Mesendoderm (in vitro differentiated cells): ENCODE results near the gene COL19A1.

Experiments used
- DNase-seq: peaks from one replicate; pipeline ENCODE4 v3.0.0; 2013
- H2AK5ac ChIP-seq: 2 replicates; pipeline ENCODE4 v1.6.1; 2013; ENCODE audit warnings: low read length, inconsistent platforms
- H2BK120ac ChIP-seq: 2 replicates; pipeline ENCODE4 v1.6.1; 2013; ENCODE audit warnings: low read depth, mild to moderate bottlenecking, low read length, moderate library complexity, mixed read lengths
- H2BK15ac ChIP-seq: replicated peaks from 2 replicates; pipeline ENCODE4 v1.6.1; 2013; ENCODE audit warnings: low read depth, mild to moderate bottlenecking, moderate library complexity
- H2BK5ac ChIP-seq: 2 replicates; pipeline ENCODE4 v1.6.1; 2013; ENCODE audit warnings: low read length, inconsistent platforms
- H3K18ac ChIP-seq: 2 replicates; pipeline ENCODE4 v1.6.1; 2013; ENCODE audit warnings: mild to moderate bottlenecking, low read length, mixed read lengths
- H3K23ac ChIP-seq: one replicate; pipeline ENCODE4 v1.6.1; 2013; ENCODE audit warnings: low read length
- H3K27ac ChIP-seq: 2 replicates; pipeline ENCODE4 v1.5.1; 2013; ENCODE audit warnings: low read depth, mild to moderate bottlenecking, inconsistent platforms, low read length, moderate library complexity
- H3K27me3 ChIP-seq: 2 replicates; pipeline ENCODE4 v1.6.1; 2013; ENCODE audit warnings: low read length, control low read depth, mild to moderate bottlenecking, inconsistent platforms; ENCODE audit not compliant: insufficient read depth, poor library complexity
- H3K36me3 ChIP-seq: 2 replicates; pipeline ENCODE4 v1.6.1; 2013; ENCODE audit warnings: low read length, inconsistent platforms; ENCODE audit not compliant: control insufficient read depth, insufficient read depth
- H3K4ac ChIP-seq: one replicate; pipeline ENCODE4 v1.6.1; 2013; ENCODE audit warnings: low read depth, mild to moderate bottlenecking, low read length, moderate library complexity
- H3K4me1 ChIP-seq: 2 replicates; pipeline ENCODE4 v1.6.1; 2013; ENCODE audit warnings: low read depth, low read length, inconsistent platforms; ENCODE audit not compliant: control insufficient read depth
- H3K4me2 ChIP-seq: 2 replicates; pipeline ENCODE4 v1.6.1; 2013; ENCODE audit warnings: low read length
- H3K4me3 ChIP-seq: 2 replicates; pipeline ENCODE4 v1.5.1; 2013; ENCODE audit warnings: mild to moderate bottlenecking, low read length
- H3K56ac ChIP-seq: one replicate; pipeline ENCODE4 v1.6.1; 2013; ENCODE audit warnings: low read length
- H3K79me1 ChIP-seq: 2 replicates; pipeline ENCODE4 v1.6.1; 2013; ENCODE audit warnings: low read length, inconsistent platforms
- H3K79me2 ChIP-seq: 2 replicates; pipeline ENCODE4 v1.6.1; 2013; ENCODE audit warnings: mild to moderate bottlenecking, low read length; ENCODE audit not compliant: control insufficient read depth, insufficient read depth
- H3K9ac ChIP-seq: 2 replicates; pipeline ENCODE4 v1.6.1; 2013; ENCODE audit warnings: low read length, inconsistent platforms
- H4K5ac ChIP-seq: one replicate; pipeline ENCODE4 v1.6.1; 2013; ENCODE audit warnings: low read length
- H4K8ac ChIP-seq: one replicate; pipeline ENCODE4 v1.6.1; 2013; ENCODE audit warnings: low read depth, mild to moderate bottlenecking, control low read depth, low read length, moderate library complexity
- WGBS: extraction: QIAGEN DNeasy Blood & Tissue Kit; methylation state at CpG from one replicate; pipeline ENCODE4 v1.1.7; 2013; ENCODE audit warnings: low lambda C conversion rate, missing lambda C conversion rate; ENCODE audit not compliant: insufficient coverage; ENCODE audit errors: extremely low coverage; 5-methylcytosine and 5-hydroxymethylcytosine counted together

The COL19A1 gene

DNA sequence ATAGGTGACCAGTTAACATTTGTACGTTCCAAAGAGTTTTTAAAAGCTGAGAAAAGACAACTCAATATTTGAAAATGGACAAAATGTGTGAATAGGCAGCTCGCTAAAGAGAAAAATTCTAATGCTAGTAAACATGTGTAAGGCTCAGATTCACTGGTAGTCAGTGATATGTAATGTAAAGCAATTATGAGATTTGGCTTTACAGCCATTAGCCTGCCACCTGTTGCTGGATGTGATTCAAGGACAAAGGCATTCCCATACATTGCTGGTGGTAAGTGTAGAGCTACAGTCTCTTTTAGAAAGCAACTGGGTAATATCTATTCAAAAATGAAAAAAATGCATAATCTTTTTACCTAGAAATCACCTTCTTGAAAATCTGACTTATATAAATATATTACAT is 114.3 kb downstream of the COL19A1 start:
- H3K36me3 ChIP-seq = no peaks in the 10 kb centered on the region
- DNase-seq = no peak

DNA sequence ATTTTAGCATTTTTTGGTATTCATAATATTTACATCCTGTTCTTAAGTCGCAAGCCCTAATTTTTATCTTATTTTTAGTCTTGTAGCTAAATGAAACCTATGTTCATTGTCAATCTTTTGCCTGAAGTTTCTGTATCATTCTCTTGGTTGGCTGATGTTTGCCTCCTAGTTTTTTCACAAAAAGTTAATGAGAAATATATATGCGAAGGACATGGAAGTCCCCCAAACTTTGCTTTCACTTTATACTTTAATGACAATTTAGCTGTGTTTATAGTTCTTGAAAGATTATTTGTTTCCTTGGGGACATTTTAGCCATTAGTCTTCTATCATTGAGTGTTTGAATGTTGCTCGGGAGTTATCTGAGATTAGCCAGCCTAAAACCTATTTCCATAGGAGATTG is 118.2 kb downstream of the COL19A1 start:
- Histone ChIP-seq H3K79me2 (no peaks in the 10 kb centered on the region), H4K8ac (no peak overlapping the region), H3K9ac (no peak overlapping the region), H3K27me3 (no peaks in the 10 kb centered on the region), H3K23ac (no peak overlapping the region), H3K27ac (no peak overlapping the region), H3K18ac (no peak overlapping the region), H3K79me1 (no peaks in the 10 kb centered on the region), H4K5ac (no peak overlapping the region), H3K56ac (no peak overlapping the region), H2BK120ac (no peak overlapping the region), H3K4me2 (no peak overlapping the region), H3K4me3 (no peak overlapping the region), H3K36me3 (no peaks in the 10 kb centered on the region), H2AK5ac (no peak overlapping the region), H2BK5ac (no peak overlapping the region), H2BK15ac (no peak overlapping the region), H3K4ac (no peak overlapping the region), H3K4me1 (no peaks in the 10 kb centered on the region)
- WGBS = no CpG with 5 or more reads among the region's 3 CpGs
- DNase-seq = no peak

More for the DNA sequence above, 114.3 kb downstream of the COL19A1 start:
- no peak overlapping the region for H3K4me2 ChIP-seq
- no peaks in the 10 kb centered on the region for H3K79me2 ChIP-seq
- no peak overlapping the region for H3K27ac ChIP-seq
- H2AK5ac ChIP-seq = no peak overlapping the region
- H3K27me3 ChIP-seq = no peaks in the 10 kb centered on the region
- no peak overlapping the region for H3K4ac ChIP-seq
- H3K4me3 ChIP-seq = no peak overlapping the region
- H3K9ac ChIP-seq = no peak overlapping the region
- no peak overlapping the region for H4K5ac ChIP-seq
- H2BK120ac ChIP-seq = no peak overlapping the region
- H2BK15ac ChIP-seq = no peak overlapping the region
- no peaks in the 10 kb centered on the region for H3K4me1 ChIP-seq
- H4K8ac ChIP-seq = no peak overlapping the region
- no peak overlapping the region for H2BK5ac ChIP-seq
- no peaks in the 10 kb centered on the region for H3K79me1 ChIP-seq
- WGBS = no CpG with 5 or more reads among the region's 2 CpGs
- H3K56ac ChIP-seq = no peak overlapping the region
- no peak overlapping the region for H3K18ac ChIP-seq
- no peak overlapping the region for H3K23ac ChIP-seq

DNA sequence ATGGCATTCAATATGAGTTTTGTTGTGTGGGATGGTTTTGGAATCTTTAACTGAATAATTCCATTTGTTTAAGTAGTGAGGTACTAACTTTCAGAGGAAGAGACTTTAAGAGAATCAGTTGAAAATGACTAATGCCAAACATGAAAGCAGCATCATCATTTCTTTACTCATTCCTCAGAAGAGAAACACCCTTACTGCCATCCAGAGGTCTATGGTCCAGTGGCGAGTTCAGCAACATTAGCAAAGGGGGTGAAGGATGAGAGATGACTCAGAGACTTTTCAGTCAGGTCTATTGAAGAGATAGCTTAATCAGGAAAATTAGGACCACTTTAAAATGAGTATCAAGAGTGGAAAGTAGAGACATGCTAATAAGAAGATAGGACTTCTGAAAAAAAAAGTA is 118.8 kb downstream of the COL19A1 start:
- H2BK15ac ChIP-seq = no peak overlapping the region
- no peak for DNase-seq
- no peak overlapping the region for H3K27ac ChIP-seq
- no peaks in the 10 kb centered on the region for H3K79me1 ChIP-seq
- no peak overlapping the region for H3K18ac ChIP-seq
- H3K4me3 ChIP-seq = no peak overlapping the region
- H3K9ac ChIP-seq = no peak overlapping the region
- no CpG with 5 or more reads among the region's 1 CpG for WGBS
- H3K4me1 ChIP-seq = no peaks in the 10 kb centered on the region
- H3K27me3 ChIP-seq = no peaks in the 10 kb centered on the region
- no peak overlapping the region for H2BK120ac ChIP-seq
- no peak overlapping the region for H3K4ac ChIP-seq
- H4K5ac ChIP-seq = no peak overlapping the region
- no peak overlapping the region for H3K4me2 ChIP-seq
- H3K36me3 ChIP-seq = no peaks in the 10 kb centered on the region
- H2BK5ac ChIP-seq = no peak overlapping the region
- H3K23ac ChIP-seq = no peak overlapping the region
- no peak overlapping the region for H3K56ac ChIP-seq
- H2AK5ac ChIP-seq = no peak overlapping the region
- no peak overlapping the region for H4K8ac ChIP-seq
- no peaks in the 10 kb centered on the region for H3K79me2 ChIP-seq

DNA sequence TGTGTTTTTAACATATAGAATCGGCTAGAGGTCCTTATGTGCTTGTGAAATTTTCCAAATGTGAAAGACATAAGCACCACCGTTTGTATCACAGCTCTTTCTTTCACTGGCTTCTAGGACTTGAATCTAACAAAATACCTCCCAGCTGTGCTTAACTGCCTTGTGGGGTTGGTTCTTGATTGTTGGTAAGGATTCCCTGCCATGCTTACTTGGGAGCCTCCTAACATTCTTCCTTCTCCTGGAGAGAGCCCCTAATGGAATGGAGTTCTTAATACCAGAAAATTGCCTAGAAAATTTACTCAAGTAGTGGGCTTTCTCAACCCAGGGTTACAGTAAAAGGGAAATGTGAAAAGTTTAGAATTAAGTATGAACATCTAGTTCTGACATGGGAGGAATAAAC is 121.2 kb downstream of the COL19A1 start:
- no peak overlapping the region for H3K18ac ChIP-seq
- no peaks in the 10 kb centered on the region for H3K79me1 ChIP-seq
- H2BK120ac ChIP-seq = no peak overlapping the region
- no peak overlapping the region for H4K8ac ChIP-seq
- no peak overlapping the region for H3K23ac ChIP-seq
- no CpG with 5 or more reads among the region's 2 CpGs for WGBS
- no peak overlapping the region for H3K4me2 ChIP-seq
- H3K56ac ChIP-seq = no peak overlapping the region
- no peak overlapping the region for H3K4me3 ChIP-seq
- H3K4me1 ChIP-seq = no peaks in the 10 kb centered on the region
- no peak overlapping the region for H2BK15ac ChIP-seq
- no peaks in the 10 kb centered on the region for H3K36me3 ChIP-seq
- H3K4ac ChIP-seq = no peak overlapping the region
- no peak overlapping the region for H3K9ac ChIP-seq
- no peak overlapping the region for H2BK5ac ChIP-seq
- no peaks in the 10 kb centered on the region for H3K27me3 ChIP-seq
- peak; percentile 11 for DNase-seq
- H4K5ac ChIP-seq = no peak overlapping the region
- H3K79me2 ChIP-seq = no peaks in the 10 kb centered on the region
- H3K27ac ChIP-seq = no peak overlapping the region
- H2AK5ac ChIP-seq = no peak overlapping the region

DNA sequence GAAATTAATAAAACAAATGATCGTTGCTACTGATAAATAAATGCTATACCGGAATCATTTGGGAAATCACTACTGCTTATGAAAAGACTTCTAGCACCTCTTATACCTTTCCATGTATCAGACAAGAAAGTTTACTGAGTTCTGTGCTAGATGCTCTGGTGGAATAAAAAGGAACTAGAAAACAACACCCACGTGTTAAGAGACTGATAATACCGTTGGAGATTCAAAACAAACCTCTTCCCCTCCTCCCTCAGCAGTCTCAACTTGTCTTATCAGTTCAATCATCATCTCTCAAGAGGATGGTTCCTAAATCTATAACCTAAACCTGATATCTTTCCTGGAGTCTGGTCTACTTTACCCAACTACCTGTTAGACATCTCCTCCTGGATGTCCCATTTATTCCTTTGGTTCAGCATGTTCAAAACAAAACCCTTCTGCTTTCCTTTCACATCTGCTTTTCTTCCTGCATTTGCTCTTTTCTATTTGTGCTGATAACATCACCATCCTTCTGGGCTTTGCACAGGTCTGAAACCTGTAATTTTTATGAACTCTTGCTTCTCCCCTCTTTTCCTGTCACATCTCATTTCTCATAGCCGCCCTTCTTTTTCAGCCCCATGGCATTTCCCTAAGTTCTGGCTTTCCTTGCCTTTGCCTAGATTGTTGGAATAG is 122.2 kb downstream of the COL19A1 start:
- Histone ChIP-seq H3K18ac (no peak overlapping the region), H3K9ac (no peak overlapping the region), H3K27me3 (no peaks in the 10 kb centered on the region), H4K5ac (no peak overlapping the region), H3K23ac (no peak overlapping the region), H4K8ac (no peak overlapping the region), H3K4me3 (no peak overlapping the region), H2AK5ac (no peak overlapping the region), H3K27ac (no peak overlapping the region), H3K79me1 (no peaks in the 10 kb centered on the region), H3K36me3 (no peaks in the 10 kb centered on the region), H2BK5ac (no peak overlapping the region), H3K4me1 (no peaks in the 10 kb centered on the region), H3K4me2 (no peak overlapping the region), H3K56ac (no peak overlapping the region), H3K79me2 (no peaks in the 10 kb centered on the region), H2BK15ac (no peak overlapping the region), H3K4ac (no peak overlapping the region), H2BK120ac (no peak overlapping the region)
- WGBS = no CpG with 5 or more reads among the region's 5 CpGs
- DNase-seq = no peak

DNA sequence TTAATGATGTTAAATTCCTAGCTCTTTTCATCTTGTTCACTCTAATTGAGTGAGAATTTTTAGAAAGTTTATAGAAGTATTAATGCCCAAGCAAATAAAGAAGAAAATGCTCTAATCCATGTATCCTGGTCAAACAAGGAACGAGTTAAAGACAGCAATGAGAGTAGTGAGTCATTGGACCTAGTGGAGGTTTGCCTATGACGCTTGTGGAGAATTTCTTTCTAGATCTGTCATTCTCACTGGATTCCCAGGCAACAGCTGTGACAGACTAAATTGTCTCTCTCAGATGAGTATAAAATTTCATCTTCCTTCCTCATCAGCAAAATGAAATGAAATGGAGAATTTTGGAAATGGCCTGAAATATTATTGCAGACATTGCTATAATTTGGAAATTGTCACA is 127.9 kb downstream of the COL19A1 start:
- no CpG with 5 or more reads among the region's 2 CpGs for WGBS
- H3K27me3 ChIP-seq = no peaks in the 10 kb centered on the region
- no peak overlapping the region for H3K4me3 ChIP-seq
- H3K18ac ChIP-seq = no peak overlapping the region
- H4K5ac ChIP-seq = no peak overlapping the region
- no peak overlapping the region for H3K27ac ChIP-seq
- H3K79me1 ChIP-seq = no peaks in the 10 kb centered on the region
- no peaks in the 10 kb centered on the region for H3K36me3 ChIP-seq
- no peak for DNase-seq
- H3K4ac ChIP-seq = no peak overlapping the region
- no peaks in the 10 kb centered on the region for H3K79me2 ChIP-seq
- no peak overlapping the region for H2BK5ac ChIP-seq
- no peaks in the 10 kb centered on the region for H3K4me1 ChIP-seq
- no peak overlapping the region for H3K4me2 ChIP-seq
- H3K56ac ChIP-seq = no peak overlapping the region
- no peak overlapping the region for H2BK15ac ChIP-seq
- no peak overlapping the region for H2BK120ac ChIP-seq
- no peak overlapping the region for H3K23ac ChIP-seq
- H4K8ac ChIP-seq = no peak overlapping the region
- H2AK5ac ChIP-seq = no peak overlapping the region
- no peak overlapping the region for H3K9ac ChIP-seq
